Measurements from ENCODE around the gene SLC7A8. TPM values are rescaled to one million over a fixed set of nuclear protein-coding genes. Genes with fewer than 3 reads are reported as not detected.

The SLC7A8 gene
- total and polyA plus RNA-seq, 3 donors from 2014 or later, result 73.5 to 94.2 (median 78.2) TPM

DNA sequence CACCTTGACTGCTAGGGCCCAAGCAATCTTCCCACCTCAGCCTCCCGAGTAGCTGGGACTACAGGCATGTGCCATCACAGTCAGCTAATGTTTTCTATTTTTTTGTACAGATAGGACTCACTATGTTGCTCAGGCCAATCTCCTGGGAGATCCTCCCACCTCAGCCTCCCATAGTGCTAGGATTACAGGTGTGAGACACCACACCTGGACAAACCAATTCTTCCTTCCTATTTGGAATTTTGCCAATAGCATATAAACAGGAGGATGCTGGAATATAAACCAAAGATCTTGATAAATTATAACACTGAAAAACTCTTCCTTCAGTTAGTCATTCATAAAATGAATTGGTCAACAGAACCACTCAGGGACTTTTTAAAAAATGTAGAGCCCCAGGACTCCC, 96.9 kb downstream of the SLC7A8 start:
- Histone ChIP-seq H3K9me3 (no peaks in the 10 kb centered on the region), H3K4me1 (no peaks in the 10 kb centered on the region), H3K4me3 (no peak overlapping the region), H3K27me3 (no peaks in the 10 kb centered on the region), H3K27ac (no peak overlapping the region), H3K36me3 (ENCODE audit: low read depth, missing control alignments) (no peaks in the 10 kb centered on the region)
- intact Hi-C loops (cut with DNase I; ENCODE audit: low total_unique reads), result no loop called here
- DNase-seq, result no peak
- no peak for TF ChIP-seq POLR2A (IDR thresholded peaks at IDR 0.05)
- TF ChIP-seq, protein P1, sequence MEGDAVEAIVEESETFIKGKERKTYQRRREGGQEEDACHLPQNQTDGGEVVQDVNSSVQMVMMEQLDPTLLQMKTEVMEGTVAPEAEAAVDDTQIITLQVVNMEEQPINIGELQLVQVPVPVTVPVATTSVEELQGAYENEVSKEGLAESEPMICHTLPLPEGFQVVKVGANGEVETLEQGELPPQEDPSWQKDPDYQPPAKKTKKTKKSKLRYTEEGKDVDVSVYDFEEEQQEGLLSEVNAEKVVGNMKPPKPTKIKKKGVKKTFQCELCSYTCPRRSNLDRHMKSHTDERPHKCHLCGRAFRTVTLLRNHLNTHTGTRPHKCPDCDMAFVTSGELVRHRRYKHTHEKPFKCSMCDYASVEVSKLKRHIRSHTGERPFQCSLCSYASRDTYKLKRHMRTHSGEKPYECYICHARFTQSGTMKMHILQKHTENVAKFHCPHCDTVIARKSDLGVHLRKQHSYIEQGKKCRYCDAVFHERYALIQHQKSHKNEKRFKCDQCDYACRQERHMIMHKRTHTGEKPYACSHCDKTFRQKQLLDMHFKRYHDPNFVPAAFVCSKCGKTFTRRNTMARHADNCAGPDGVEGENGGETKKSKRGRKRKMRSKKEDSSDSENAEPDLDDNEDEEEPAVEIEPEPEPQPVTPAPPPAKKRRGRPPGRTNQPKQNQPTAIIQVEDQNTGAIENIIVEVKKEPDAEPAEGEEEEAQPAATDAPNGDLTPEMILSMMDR (IDR thresholded peaks at IDR 0.05), result no peak
- 74 to 82% methylated on average over 1 of the region's 1 CpG for WGBS, 2 donors

DNA sequence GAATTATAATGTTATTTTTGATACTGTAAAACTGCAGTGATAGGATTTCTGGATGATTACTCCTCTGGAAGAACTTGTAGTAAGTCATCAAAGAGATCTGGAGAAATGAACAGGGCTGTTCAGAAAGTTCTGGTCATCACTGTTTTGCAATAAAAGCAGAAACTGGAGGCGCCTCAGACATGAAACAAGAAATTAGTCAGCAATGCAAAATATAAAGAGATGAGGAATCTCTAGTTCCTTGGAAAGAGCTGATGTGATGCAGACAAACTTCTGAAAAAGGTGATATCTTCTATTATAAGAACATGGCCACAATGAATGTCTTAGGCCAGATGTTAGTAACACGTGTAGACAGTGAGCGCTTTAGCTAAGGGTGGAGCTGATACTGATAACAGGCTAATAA, 98.0 kb downstream of the SLC7A8 start:
- DNase-seq, result no peak
- Histone ChIP-seq H3K9me3 (no peaks in the 10 kb centered on the region), H3K36me3 (ENCODE audit: low read depth, missing control alignments) (no peaks in the 10 kb centered on the region), H3K4me1 (no peaks in the 10 kb centered on the region), H3K27ac (no peak overlapping the region), H3K4me3 (no peak overlapping the region), H3K27me3 (no peaks in the 10 kb centered on the region)
- intact Hi-C loops (cut with DNase I; ENCODE audit: low total_unique reads), result no loop called here
- no peak for TF ChIP-seq POLR2A (IDR thresholded peaks at IDR 0.05)
- TF ChIP-seq, protein P1 (IDR thresholded peaks at IDR 0.05), result no peak
- WGBS, 2 donors, result 71 to 84% methylated on average over 3 of the region's 3 CpGs

DNA sequence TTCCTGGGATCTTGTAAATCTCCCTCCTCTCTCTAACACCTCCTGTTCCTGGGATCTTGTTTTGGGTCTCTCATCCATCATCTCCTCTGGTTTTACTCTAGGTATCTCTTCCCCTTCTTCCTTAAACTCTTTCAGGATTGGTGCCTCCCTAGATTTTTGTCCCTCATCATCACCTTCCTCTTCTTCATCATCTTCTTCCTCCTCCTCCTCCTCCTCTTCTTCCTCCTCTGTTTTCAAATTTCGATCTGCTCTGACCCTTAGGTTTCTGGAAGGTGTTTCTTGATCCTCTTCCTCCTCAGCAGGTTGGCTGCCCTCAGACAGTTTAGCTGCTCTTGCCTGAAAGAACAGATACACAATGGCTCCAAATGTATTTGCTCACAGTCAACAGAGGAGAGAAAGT, 103.0 kb downstream of the SLC7A8 start:
- DNase-seq, result no peak
- H3K4me1 ChIP-seq, result no peaks in the 10 kb centered on the region
- H3K36me3 ChIP-seq (ENCODE audit: low read depth, missing control alignments), result no peaks in the 10 kb centered on the region
- intact Hi-C loops (cut with DNase I; ENCODE audit: low total_unique reads), result no loop called here
- no peaks in the 10 kb centered on the region for H3K9me3 ChIP-seq
- no peaks in the 10 kb centered on the region for H3K27me3 ChIP-seq
- no peak overlapping the region for H3K27ac ChIP-seq
- TF ChIP-seq POLR2A (IDR thresholded peaks at IDR 0.05), result no peak
- TF ChIP-seq, protein P1 (IDR thresholded peaks at IDR 0.05), result no peak
- 69 to 74% methylated on average over 1 of the region's 1 CpG for WGBS, 2 donors
- no peak overlapping the region for H3K4me3 ChIP-seq

DNA sequence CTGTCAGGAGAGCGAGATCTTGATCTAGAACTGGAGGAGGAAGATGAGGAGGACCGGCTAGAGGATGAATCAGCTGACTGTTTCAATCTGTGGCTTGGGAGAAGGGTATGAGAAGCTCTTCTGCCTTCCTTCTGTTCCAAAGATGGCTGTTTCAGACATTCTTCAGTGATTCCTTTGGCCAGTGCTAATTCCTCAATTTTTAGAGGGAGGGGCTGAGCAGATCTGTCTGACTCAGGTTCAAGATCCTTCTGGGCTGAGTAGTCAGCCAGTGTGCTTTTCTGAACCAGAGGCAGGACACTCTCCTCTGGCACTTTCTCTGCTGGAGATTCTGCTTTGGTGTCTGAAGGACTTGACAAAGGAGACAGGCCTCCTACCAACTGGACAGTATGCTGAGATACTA, 103.7 kb downstream of the SLC7A8 start:
- DNase-seq, result no peak
- Histone ChIP-seq H3K4me1 (no peaks in the 10 kb centered on the region), H3K27ac (peak overlapping the region in 1 of 2 donors; percentile 34), H3K27me3 (no peaks in the 10 kb centered on the region), H3K36me3 (ENCODE audit: low read depth, missing control alignments) (no peaks in the 10 kb centered on the region), H3K9me3 (no peaks in the 10 kb centered on the region), H3K4me3 (no peak overlapping the region)
- intact Hi-C loops (cut with DNase I; ENCODE audit: low total_unique reads), result no loop called here
- 79 to 88% methylated on average over 2 of the region's 2 CpGs for WGBS, 2 donors
- TF ChIP-seq, protein P1 (IDR thresholded peaks at IDR 0.05), result no peak
- TF ChIP-seq POLR2A (IDR thresholded peaks at IDR 0.05), result no peak

DNA sequence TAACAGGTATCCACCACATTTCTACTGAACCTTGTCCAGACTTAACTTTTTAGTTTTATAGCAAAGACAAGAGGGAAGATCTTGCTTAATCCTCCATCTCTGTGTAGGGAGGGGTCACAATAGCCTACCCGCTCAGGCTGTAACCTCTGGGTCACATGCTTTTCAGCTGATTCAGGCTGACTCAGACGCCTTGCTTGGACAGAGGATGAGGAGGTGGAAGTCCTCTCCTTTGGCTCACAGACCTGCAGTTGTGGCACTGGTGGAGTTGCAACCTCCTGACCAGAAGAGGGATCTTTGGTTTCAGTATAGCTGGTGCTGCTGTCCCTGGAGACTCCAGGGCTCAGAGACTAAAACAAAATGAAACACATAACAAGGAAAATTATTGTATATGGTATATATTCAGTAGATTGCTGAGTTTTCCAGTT, 104.8 kb downstream of the SLC7A8 start:
- WGBS, 2 donors, result 49 to 55% methylated on average over 2 of the region's 2 CpGs
- H3K27ac ChIP-seq, result peak overlapping the region in 1 of 2 donors; percentile 19
- DNase-seq, result peak; percentile 66
- no peaks in the 10 kb centered on the region for H3K9me3 ChIP-seq
- H3K4me1 ChIP-seq, result no peaks in the 10 kb centered on the region
- H3K4me3 ChIP-seq, result no peak overlapping the region
- TF ChIP-seq, protein P1 (IDR thresholded peaks at IDR 0.05), result no peak
- H3K27me3 ChIP-seq, result no peaks in the 10 kb centered on the region
- intact Hi-C loops (cut with DNase I; ENCODE audit: low total_unique reads), result no loop called here
- H3K36me3 ChIP-seq (ENCODE audit: low read depth, missing control alignments), result no peaks in the 10 kb centered on the region

Measured in testis (tissue), 3 donors.